GM12801 (cell line): ENCODE results near the gene CIART.

Experiments used
- CTCF ChIP-seq: IDR thresholded peaks from one replicate; pipeline ENCODE4 v1.5.1; 2011; ENCODE audit warnings: control low read depth; ENCODE audit not compliant: insufficient read length; ENCODE audit errors: extremely low read depth

CIART gene

DNA sequence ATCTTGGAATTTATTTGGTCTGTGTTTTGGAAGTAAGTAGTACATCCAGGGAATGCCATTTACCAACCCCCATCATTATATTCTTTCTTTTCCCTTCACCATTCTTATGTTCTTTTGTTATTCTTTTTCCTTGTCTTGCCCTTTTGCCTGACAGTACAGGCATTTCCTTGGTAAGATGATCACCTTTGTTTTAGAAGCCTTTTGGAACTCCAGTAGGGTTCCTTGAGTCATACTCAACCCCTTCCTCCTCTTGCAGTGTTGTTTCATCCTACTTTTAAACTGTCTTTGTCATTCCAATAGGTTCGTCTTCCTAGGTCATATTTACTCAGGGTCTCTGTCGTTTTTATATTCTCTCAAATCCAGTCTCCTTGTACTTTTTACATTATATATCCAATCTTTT, 20.5 kb downstream of the CIART start:
- no peak for TF ChIP-seq CTCF

DNA sequence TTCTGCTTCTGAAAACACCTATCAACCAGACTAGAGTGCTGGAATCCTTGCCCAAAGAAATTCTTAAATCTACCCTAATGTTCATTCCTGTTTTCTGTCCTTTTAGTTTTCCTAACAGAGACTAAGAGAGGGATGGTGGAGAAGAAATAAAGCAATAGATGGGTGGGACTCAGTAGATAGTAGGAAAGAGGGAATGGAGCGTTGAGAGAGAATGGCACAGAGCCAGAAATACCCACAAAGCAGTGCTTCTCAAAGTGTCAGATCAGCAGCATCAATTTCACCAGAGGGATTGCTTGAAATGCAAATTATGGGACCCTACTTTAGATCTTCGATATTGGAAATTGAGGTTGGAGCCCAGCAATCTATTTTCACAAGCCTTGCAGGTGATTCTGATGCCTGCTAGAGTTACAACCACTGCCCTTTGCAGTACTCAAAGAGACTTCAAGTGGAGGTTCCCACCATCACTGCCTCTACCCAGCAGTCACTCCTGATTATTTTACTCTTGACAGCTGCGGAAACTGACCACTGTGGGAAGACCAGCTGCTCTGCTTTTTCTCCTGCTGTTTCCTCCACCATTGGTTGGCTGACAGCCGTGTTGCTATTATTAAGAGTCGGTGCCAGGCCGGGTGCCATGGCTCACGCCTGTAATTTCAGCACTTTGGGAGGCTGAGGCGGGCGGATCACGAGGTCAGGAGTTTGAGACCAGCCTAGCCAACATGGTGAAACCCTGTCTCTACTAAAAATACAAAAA, 27.6 kb downstream of the CIART start:
- TF ChIP-seq CTCF = no peak

- TF ChIP-seq CTCF = no peak
Measured at GRCh38 chr1:150311762-150312161, 29.4 kb downstream of the CIART start.

DNA sequence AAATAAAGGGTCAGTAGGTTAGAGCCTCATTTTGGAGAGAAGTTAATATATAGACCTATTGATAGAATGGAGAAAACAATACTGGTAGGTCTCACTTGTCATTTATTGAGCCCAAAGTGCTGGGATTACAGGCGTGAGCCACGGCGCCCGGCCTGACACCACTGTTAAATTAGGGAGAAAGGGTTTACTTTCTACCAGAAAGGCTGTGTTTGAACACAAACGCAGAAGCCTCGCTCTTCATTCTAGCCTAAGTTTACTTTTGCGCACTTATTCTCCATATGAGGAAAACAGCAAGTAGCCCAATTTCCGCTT, 38.3 kb downstream of the CIART start:
- TF ChIP-seq CTCF = no peak

DNA sequence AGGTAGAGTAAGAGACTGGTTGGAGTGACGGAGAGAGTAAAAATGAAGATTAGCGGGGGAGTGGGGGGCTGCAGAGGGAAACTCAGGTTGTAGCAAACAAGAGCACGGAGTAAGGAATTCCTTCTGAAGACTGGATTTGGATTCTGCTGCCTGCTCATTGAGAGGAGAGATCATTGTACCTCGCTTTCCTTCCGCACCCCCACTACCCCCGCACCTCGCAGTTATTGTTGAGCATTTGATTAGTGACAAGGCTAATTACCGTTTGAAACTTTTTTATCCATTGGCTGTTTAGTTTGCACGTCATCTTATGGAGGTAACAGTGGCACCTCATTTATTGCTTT, 39.4 kb downstream of the CIART start:
- TF ChIP-seq CTCF = no peak

DNA sequence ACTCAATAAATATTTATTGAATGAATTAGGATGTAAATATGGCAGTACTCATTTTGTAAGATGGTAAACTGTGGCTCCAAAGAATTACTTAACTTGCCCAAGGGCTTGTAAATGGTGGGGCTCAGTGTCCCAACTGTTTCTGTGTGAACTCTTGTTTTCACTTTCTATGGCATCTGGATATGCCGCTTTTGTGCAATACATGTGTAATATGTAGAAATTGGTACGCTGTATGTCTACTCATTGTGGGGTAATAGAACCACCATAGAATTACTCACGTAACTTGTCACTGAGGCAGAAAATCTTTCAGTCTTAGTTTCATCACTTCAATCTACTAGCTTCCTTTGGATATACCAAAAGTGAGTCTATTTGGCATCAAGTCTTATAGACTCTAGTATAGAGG, 40.0 kb downstream of the CIART start:
- no peak for TF ChIP-seq CTCF

- no peak for TF ChIP-seq CTCF
Measured at GRCh38 chr1:150332651-150333290, 50.4 kb downstream of the CIART start.
